Right lobe of liver (tissue), 4 donors: Measurements from ENCODE around the gene LILRB5.

ENCODE experiments used
- CTCF ChIP-seq, 4 donors: fragments of 200-600 bp in 3 of 4; fragments of 450-650 bp in 1 of 4; IDR thresholded peaks; one replicate each; pipeline versions ENCODE4 v1.5.1 to v1.8.0; 2016 to 2022; ENCODE audit warnings: antibody characterized with exemption in 4 of 4, mild to moderate bottlenecking in 2 of 4
- POLR2A ChIP-seq: fragments of 450-650 bp; IDR thresholded peaks from one replicate; pipeline ENCODE4 v1.6.1; 2017; ENCODE audit warnings: antibody characterized with exemption, mild to moderate bottlenecking
- donor health status: DM: no; HTN: no; CAD: no.
- donor health status: DM: no; HTN: no; CAD: no.
- donor health status: DM: no; HTN: yes; CAD: no.

GRCh38 chr19:54216869-54217268 is 40.2 kb downstream of the LILRB5 start:
- TF ChIP-seq POLR2A (no peak), CTCF (IDR thresholded peaks at IDR 0.05) (no peak)
